Measurements from ENCODE around the gene DDIT3. TPM values are rescaled to one million over a fixed set of nuclear protein-coding genes. Genes with fewer than 3 reads are reported as not detected.

DDIT3 gene
- total RNA-seq (2022) (70.2 and 80.5 TPM in 2 replicates), Bru-seq, nascent RNA (percentile 95 among the genes with signal in this experiment), BruChase-seq, experiment 1, labeled RNA remaining after a 6-hour chase (percentile 82 among the genes with signal in this experiment), BruChase-seq, experiment 2, labeled RNA remaining after a 2-hour chase (percentile 80 among the genes with signal in this experiment)
- long read RNA-seq, transcript DDIT3-201 (4 exons, 906 nt), result major isoform, 124 of 171 reads
- long read RNA-seq, transcript DDIT3-205 (3 exons, 951 nt), result minor isoform, 11 of 171 reads
- long read RNA-seq, transcript DDIT3-202 (4 exons, 872 nt), result minor isoform, 14 of 171 reads
- long read RNA-seq, partial matches to known transcripts, result 3 of 171 reads
- long read RNA-seq, other reads (novel, unspliced or antisense), result 19 of 171 reads

DNA sequence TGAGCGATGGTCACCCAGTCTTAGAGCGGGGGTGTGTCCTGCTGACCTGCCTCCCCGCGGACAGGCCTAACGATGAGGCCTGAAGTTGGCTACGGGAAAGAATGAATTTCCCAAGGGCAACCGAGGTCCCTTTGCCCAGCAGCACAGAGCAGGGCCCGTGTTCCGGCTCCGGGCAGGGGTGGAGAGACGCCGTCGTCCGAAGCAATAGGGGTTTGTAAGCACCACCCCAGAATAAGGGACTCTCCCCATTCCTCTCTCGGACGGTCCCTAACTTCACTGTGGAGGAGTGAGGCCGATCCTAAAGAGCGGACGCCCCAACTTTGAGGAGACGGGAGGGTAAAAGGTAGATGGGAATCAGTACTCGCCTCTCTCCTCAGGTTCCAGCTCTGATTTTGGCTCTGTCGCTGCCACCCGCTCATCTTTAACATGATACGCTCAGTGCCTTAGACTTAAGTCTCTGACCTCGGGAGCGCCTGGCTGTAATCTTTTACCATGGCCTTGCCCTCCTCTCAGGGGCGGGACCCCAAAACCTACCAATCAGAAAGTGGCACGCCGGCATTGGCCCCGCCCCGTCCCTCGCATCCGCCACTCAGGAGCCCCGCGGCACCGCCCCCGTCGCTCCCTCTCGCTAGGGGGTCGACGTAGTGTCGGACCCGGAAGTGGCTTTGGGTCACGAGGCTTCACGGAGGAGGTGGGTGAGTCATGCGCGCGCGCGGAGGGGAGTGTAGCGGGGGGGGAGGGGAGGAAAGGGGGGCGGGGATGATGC, at the start of gene DDIT3:
DDIT3 (minus strand) TSS at position 462 of the 766 bp plus-strand sequence. CDS start 3,108 bp downstream, outside the sequence.
- CTCF ChIA-PET, result interaction anchor here (0.6 to 0.8 kb wide), 4 partner anchors 27 to 962 kb away, joined by 3 to 4 read pairs (median 3); partner anchors contain the start of gene DCTN2
- Mint-ChIP-seq H3K4me3 (ENCODE audit: low read depth, unreplicated experiment) (peak within 1 kb of the TSS; percentile 95), H3K4me1 (ENCODE audit: low read depth, unreplicated experiment) (peaks cover 51% of the 10 kb centered on the region), H3K36me3 (ENCODE audit: insufficient read depth, unreplicated experiment) (peaks cover 99% of the 10 kb centered on the region), H3K27me3 (ENCODE audit: unreplicated experiment) (no peaks in the 10 kb centered on the region), H3K9me3 (ENCODE audit: low read depth, unreplicated experiment) (no peaks in the 10 kb centered on the region), H3K27ac (ENCODE audit: unreplicated experiment) (peak within 1 kb of the TSS; percentile 100)
- DNase-seq, result peak; percentile 100
- TF ChIP-seq, protein P1, sequence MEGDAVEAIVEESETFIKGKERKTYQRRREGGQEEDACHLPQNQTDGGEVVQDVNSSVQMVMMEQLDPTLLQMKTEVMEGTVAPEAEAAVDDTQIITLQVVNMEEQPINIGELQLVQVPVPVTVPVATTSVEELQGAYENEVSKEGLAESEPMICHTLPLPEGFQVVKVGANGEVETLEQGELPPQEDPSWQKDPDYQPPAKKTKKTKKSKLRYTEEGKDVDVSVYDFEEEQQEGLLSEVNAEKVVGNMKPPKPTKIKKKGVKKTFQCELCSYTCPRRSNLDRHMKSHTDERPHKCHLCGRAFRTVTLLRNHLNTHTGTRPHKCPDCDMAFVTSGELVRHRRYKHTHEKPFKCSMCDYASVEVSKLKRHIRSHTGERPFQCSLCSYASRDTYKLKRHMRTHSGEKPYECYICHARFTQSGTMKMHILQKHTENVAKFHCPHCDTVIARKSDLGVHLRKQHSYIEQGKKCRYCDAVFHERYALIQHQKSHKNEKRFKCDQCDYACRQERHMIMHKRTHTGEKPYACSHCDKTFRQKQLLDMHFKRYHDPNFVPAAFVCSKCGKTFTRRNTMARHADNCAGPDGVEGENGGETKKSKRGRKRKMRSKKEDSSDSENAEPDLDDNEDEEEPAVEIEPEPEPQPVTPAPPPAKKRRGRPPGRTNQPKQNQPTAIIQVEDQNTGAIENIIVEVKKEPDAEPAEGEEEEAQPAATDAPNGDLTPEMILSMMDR (IDR thresholded peaks at IDR 0.05; ENCODE audit: unreplicated experiment), result no peak
- intact Hi-C loops (cut with micrococcal nuclease; ENCODE audit: unreplicated experiment), result no loop called here
- TSS peak; percentile 66 for BruUV-seq (replicated peaks)

- Mint-ChIP-seq H3K4me1 (ENCODE audit: low read depth, unreplicated experiment) (no peaks in the 10 kb centered on the region), H3K4me3 (ENCODE audit: low read depth, unreplicated experiment) (no peak overlapping the region), H3K27me3 (ENCODE audit: unreplicated experiment) (peaks cover 68% of the 10 kb centered on the region), H3K36me3 (ENCODE audit: insufficient read depth, unreplicated experiment) (no peaks in the 10 kb centered on the region), H3K9me3 (ENCODE audit: low read depth, unreplicated experiment) (no peaks in the 10 kb centered on the region), H3K27ac (ENCODE audit: unreplicated experiment) (no peak overlapping the region)
- intact Hi-C loops (cut with micrococcal nuclease; ENCODE audit: unreplicated experiment), result no loop called here
- DNase-seq, result no peak
- CTCF ChIA-PET, result interaction anchor here (0.6 kb wide), 1 partner anchor 14 kb away, joined by 4 read pairs; no protein-coding TSS in a partner anchor
- TF ChIP-seq, protein P1 (IDR thresholded peaks at IDR 0.05; ENCODE audit: unreplicated experiment), result no peak
- BruUV-seq (replicated peaks), result no TSS peak
These were observed 49.5 kb upstream of the DDIT3 start for GRCh38 chr12:57569858-57570257.

- no peak overlapping the region for H3K4me3 Mint-ChIP-seq (ENCODE audit: low read depth, unreplicated experiment)
- no peak overlapping the region for H3K27ac Mint-ChIP-seq (ENCODE audit: unreplicated experiment)
- H3K36me3 Mint-ChIP-seq (ENCODE audit: insufficient read depth, unreplicated experiment), result no peaks in the 10 kb centered on the region
- no peak for DNase-seq
- H3K4me1 Mint-ChIP-seq (ENCODE audit: low read depth, unreplicated experiment), result no peaks in the 10 kb centered on the region
- TF ChIP-seq, protein P1 (IDR thresholded peaks at IDR 0.05; ENCODE audit: unreplicated experiment), result no peak
- intact Hi-C loops (cut with micrococcal nuclease; ENCODE audit: unreplicated experiment), result no loop called here
- CTCF ChIA-PET, result no interaction called here
- peaks cover 76% of the 10 kb centered on the region for H3K27me3 Mint-ChIP-seq (ENCODE audit: unreplicated experiment)
- BruUV-seq (replicated peaks), result no TSS peak
- H3K9me3 Mint-ChIP-seq (ENCODE audit: low read depth, unreplicated experiment), result no peaks in the 10 kb centered on the region
These were observed 48.5 kb upstream of the DDIT3 start for GRCh38 chr12:57568838-57569237.

- H3K27me3 Mint-ChIP-seq (ENCODE audit: unreplicated experiment), result peaks cover 60% of the 10 kb centered on the region
- H3K4me1 Mint-ChIP-seq (ENCODE audit: low read depth, unreplicated experiment), result no peaks in the 10 kb centered on the region
- BruUV-seq (replicated peaks), result no TSS peak
- H3K4me3 Mint-ChIP-seq (ENCODE audit: low read depth, unreplicated experiment), result no peak overlapping the region
- DNase-seq, result no peak
- intact Hi-C loops (cut with micrococcal nuclease; ENCODE audit: unreplicated experiment), result no loop called here
- no peak overlapping the region for H3K27ac Mint-ChIP-seq (ENCODE audit: unreplicated experiment)
- TF ChIP-seq, protein P1 (IDR thresholded peaks at IDR 0.05; ENCODE audit: unreplicated experiment), result no peak
- CTCF ChIA-PET, result interaction anchor here (0.9 kb wide), 1 partner anchor 19 kb away, joined by 3 read pairs; no protein-coding TSS in a partner anchor
- no peaks in the 10 kb centered on the region for H3K36me3 Mint-ChIP-seq (ENCODE audit: insufficient read depth, unreplicated experiment)
- no peaks in the 10 kb centered on the region for H3K9me3 Mint-ChIP-seq (ENCODE audit: low read depth, unreplicated experiment)
These were observed 43.9 kb upstream of the DDIT3 start for GRCh38 chr12:57564178-57564740.
